GM21528 (cell line): ENCODE data around the gene NKD2.

Experiments used
- ATAC-seq: cut with Tn5 transposase; IDR thresholded peaks from one replicate; pipeline ENCODE4 v1.9.1; 2021; ENCODE audit warnings: mild to moderate bottlenecking, moderate library complexity; ENCODE audit not compliant: unreplicated experiment, low FRiP score

NKD2 gene

DNA sequence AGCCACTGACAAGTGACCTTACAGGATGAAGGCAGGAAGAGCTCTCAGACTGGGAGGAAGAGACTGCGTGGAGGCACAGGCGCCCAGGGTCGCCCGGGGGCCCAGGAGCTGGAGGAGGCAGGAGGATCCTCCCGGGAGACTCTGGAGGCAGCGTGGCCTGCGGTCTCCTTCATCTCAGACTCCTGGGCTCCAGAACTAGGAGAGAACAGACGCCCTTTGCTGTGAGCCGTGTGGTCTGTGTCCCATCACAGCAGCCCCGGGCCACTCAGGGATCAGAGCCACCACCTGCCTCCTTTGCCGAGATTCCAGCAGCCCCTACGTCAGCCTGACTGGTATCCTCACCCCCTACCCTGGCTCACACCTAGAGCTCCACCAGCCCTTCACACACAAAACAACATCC is 58.1 kb downstream of the NKD2 start:
- ATAC-seq, result no peak

GRCh38 chr5:1067141-1068121 is 58.8 kb downstream of the NKD2 start:
- ATAC-seq, result no peak

- no peak for ATAC-seq
These were observed 59.7 kb downstream of the NKD2 start for GRCh38 chr5:1068204-1068894.

DNA sequence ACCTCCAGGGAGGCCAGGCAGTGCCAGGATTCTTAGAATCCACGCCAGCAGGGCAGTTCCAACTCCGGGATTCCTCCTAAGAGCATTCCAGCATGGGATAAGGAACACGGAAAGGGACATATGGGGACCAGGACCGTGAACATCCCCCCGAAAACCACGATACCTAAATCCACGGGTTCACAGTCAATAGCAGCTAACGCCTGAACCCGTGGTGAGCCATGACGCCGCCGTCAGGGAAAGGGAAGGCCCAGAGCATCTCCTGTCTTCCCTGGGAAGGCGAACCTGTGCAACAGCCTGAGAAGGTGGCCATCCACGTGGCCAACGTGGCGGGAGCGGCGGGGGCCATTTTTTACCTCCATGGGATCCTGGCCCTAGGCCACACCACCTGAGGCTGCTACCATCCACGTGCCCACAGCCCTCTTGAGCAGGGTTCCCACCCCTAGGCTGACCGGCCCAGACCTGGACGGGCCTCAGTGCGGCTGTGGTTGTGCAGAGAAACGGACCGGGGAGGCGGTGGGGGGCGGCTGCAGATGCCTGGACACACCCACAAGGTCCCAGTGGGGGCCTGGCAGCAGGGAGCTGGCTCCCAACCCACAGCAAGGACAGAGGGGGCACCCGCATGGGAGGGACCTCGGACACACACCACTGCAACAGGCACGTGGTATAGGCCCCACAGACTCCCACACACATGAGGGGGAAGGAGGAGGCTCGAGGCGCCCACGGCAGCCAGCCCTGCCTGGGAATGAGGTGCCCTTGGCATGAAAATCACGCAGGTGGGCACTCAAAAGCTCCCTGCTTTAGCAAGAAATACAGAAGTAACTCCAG is 60.5 kb downstream of the NKD2 start:
- ATAC-seq, result no peak

DNA sequence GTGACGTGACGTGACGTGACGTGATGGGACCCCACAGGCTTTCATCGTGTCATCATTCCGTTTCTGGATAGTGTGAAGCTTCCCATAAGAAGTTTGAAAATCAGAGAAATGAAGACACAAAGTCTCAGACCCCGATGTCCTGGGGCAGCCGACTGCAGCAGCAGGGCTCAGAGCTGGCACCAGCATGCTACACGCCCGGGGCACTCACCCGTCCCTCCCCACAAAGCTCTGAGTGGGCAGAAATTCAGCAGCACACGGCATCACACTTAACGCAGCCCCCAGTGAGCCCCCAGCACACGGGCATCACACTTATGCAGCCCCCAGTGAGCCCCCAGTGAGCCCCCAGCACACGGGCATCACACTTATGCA is 61.1 kb downstream of the NKD2 start:
- ATAC-seq, result no peak

DNA sequence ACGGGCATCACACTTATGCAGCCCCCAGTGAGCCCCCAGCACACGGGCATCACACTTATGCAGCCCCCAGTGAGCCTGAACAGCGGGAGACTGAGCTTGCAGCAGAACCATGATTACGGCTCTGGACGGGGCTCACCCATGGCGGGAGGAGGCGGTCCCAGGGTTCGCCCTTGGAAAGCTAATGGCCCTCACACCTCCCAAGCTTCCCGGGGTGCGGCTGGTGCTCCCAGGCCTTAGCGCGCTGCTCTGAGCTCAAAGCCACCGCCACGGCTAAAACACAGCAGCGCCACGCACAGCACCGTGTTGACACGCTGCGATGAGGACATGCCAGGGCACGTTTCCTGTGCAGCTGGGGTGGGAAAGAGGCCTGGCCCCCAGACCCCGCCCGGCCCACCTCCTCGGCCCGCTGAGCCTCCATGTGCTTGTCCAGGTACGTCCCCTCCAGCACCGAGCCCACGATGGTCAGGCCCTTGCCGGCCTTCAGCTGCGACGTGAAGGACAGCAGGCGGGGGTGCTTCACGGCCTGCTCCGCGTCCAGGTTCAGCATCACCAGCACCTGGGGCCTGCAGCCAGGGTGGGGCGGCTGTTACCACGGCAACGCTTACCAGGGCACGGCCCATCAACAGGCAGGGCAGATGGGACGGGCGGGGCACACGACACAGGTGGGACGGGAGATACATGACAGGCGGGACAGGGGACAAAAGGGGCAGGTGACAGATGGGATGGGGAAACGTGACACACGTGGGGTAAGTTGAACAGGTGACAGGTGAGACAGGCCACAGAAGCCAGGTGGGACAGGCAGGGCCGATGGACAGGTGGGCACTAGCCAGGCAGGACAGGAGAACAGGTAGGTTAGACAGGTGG is 64.9 kb downstream of the NKD2 start:
- no peak for ATAC-seq

- no peak for ATAC-seq
These were observed 65.6 kb downstream of the NKD2 start for GRCh38 chr5:1074226-1074625.

DNA sequence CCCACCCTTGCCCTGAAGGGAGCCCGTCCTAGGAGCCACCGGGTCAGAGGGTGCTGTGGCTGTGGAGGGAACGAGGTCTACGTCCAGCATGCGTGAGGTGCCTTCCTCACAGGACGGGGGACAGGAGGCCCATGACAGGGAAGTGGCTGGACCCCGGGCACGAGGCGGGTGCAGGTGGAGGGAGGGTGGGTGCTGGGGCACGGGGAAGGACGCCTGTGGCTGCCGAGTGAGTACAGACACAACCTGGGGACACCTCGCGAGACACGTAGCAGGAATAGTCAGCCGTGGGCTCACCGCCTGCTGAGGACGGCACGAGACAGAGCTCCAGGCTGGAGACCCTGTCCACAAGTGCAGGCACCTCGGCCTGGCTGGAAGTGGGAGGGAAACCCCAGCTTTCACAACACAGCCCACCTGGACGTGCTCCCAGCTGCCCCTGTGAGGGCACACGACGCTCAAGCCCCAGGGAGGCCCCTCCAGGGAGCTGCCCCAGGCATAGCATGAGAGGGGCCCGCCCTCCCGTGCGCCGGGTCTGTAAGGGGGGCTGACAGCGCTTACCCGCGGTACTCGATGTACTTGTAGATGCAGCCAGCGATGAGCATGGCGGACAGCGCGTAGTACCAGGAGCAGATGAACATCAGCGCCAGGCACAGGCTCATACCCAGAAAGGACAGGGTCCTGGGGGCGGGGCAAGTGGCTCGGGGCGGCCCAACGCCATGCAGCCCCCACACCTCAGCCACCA is 66.4 kb downstream of the NKD2 start:
- ATAC-seq, result no peak

DNA sequence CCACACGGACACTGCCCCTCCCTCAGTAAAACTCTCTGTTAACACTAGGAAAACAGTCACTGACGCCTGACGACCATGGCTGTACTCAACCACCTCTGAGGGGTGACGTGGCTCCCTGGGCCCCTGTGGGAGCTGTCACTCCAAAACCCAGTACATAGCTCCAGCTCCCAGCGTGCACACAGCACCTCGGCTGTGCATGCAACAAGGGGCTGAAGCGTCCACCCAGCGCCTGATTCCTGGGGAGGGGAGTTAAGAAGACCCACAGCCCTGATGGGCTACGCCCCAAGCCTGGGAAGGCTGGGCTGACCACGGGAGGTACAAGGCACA is 66.9 kb downstream of the NKD2 start:
- no peak for ATAC-seq

DNA sequence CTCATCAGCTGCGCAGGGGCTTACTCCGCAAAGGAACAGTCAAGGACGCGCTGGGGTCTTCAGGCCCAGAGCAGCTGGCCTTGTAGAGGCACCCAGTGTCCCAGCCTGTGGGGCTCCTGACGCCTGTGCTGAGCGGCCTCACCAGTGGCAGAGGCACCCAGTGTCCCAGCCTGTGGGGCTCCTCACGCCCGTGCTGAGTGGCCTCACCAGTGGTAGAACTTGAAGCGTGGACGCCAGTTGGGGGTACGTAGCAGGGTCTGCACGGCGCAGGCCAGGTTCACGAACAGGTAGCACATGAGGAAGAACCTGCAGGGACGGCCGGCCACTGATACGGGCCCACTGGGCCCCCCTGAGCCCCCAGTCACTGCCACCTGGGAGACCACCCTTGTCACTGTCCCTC is 67.3 kb downstream of the NKD2 start:
- ATAC-seq, result no peak

DNA sequence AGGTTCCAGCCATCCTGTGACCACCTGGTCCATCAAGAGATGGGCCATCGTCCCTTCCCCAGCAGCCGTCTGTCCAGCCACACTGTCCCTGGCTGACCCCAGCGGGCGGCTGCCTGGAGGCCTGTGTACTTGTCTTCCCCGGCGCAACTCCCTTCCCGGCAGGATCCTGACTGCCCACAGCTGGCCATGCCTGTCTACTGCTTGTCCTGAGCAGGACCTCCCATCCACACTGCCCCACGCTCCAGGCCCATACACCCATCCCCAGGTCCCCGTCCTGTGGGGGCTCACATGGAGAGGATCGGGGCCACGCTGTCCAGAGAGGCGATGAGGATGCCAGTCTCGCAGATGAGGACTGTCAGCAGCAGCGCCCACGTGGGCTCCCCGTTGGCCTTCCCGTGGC is 67.8 kb downstream of the NKD2 start:
- no peak for ATAC-seq

DNA sequence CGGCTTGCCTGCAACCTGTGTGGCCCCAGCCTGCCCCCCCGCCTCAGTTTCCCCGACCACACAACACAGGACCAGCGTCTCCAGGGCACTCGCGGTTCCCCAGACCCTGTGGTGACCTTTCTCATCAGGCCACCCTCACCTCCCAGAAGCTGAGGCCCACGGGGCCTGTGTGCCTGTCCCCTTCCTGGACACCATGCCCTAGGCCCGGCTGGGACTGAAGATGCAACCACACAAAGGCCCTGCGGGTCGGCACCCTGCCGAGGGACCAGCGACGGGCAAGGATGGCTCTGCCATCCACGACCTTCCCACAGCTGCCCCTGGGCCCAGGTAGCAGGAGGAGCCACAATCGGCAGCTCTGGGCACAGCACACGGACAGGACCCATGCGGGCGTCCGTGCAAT is 68.4 kb downstream of the NKD2 start:
- ATAC-seq, result no peak

- no peak for ATAC-seq
These were observed 69.0 kb downstream of the NKD2 start for GRCh38 chr5:1077491-1078020.

GRCh38 chr5:1078206-1078605 is 69.6 kb downstream of the NKD2 start:
- ATAC-seq, result no peak

GRCh38 chr5:1078851-1079250 is 70.2 kb downstream of the NKD2 start:
- ATAC-seq, result no peak

DNA sequence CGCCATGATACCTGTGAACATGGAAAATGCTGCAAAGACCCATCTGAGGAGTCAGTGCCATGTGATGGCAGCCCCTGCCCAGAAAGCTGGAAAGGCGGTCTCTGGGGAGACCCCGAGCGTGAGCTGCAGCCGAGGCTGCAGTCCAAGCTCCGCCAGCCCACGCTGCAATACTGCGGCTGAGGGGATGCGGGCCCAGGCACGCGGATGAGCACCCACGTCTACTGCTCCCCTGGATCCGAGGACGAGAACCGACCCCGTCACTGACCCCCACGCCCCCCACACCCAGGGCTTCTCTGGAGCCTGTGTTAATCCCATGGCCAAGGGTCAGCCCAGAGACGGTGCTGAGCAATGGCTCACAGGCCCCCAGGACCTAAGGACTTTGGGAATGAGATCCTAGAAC is 70.9 kb downstream of the NKD2 start:
- ATAC-seq, result no peak

- no peak for ATAC-seq
These were observed 71.4 kb downstream of the NKD2 start for GRCh38 chr5:1079961-1080360.

DNA sequence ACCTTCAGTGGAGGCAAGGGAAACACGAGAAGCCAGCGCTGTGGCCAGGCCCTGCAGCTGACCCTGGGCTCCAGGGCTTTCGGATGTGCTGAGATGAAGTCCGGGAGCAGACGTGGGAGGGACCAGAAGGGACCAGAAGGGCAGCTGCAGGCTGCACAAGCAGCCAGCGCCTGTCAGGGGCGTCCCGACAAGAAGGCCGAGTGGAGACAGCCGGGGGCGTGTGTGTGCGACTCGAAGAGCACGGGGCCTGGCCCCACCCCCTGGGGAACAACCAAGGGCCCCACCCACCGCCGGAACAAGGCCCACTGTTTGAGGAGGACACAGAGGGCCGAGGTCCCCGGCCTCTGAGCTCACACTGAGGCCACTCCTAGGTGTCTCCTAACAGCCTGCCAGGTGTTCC is 71.8 kb downstream of the NKD2 start:
- no peak for ATAC-seq

DNA sequence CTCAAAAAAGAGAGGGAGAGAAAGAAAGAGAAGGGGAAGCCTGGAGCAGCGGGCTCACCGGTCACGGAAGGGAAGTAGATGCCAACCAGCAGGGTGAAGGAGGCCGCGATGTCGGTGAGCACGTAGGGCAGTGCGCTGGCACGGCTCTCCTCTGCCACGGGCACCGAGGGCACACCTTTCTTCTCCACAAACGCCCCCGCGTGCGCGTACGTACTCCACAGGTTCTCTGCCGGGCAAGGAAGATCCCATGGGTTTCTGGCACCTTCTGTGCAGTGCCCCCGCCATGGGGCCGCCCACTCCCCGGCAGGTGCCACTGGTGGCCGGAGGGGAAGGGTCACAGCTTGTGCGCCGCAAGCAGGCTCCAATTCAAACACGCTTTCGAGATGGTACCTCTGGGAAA is 72.9 kb downstream of the NKD2 start:
- no peak for ATAC-seq
